Vagina (tissue), 2 donors: ENCODE measurements around the gene ARHGEF38.

Experiments used
- POLR2A ChIP-seq, 2 donors: fragments of 450-650 bp; IDR thresholded peaks; one replicate each; pipeline ENCODE4 v1.6.1; 2017; ENCODE audit warnings: antibody characterized with exemption in 2 of 2, mild to moderate bottlenecking in 2 of 2, moderate library complexity in 2 of 2
- TF ChIP-seq, protein P1 (sequence below), 3 experiments: fragments of 450-650 bp in 2 of 3; fragments of 200-600 bp in 1 of 3; sonication (generic) in 1 of 3; IDR thresholded peaks; one replicate each; pipeline ENCODE4 v1.5.1; 2017 to 2019; ENCODE audit warnings: antibody characterized with exemption in 3 of 3, mild to moderate bottlenecking in 2 of 3, moderate library complexity in 2 of 3

DNA sequence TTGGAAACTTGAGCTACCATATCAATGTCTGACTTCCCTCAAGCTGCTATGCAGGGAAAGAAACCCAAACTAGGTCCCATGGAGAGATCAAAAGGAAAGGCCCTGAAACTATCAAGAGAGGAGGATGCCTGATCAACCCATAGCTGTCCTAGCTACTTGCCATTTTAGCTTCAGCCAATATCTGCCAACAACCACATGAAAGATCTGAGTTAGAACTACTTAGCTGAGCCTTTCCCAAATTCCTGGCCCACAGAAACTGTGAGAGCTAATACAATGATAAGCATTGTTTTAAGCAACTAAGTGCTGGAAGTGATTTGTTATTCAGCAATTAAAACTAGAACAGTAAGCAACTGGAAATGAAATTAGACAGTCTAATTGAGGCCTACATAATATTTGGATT lies 6.3 kb upstream of the ARHGEF38 start:
- TF ChIP-seq, protein P1, sequence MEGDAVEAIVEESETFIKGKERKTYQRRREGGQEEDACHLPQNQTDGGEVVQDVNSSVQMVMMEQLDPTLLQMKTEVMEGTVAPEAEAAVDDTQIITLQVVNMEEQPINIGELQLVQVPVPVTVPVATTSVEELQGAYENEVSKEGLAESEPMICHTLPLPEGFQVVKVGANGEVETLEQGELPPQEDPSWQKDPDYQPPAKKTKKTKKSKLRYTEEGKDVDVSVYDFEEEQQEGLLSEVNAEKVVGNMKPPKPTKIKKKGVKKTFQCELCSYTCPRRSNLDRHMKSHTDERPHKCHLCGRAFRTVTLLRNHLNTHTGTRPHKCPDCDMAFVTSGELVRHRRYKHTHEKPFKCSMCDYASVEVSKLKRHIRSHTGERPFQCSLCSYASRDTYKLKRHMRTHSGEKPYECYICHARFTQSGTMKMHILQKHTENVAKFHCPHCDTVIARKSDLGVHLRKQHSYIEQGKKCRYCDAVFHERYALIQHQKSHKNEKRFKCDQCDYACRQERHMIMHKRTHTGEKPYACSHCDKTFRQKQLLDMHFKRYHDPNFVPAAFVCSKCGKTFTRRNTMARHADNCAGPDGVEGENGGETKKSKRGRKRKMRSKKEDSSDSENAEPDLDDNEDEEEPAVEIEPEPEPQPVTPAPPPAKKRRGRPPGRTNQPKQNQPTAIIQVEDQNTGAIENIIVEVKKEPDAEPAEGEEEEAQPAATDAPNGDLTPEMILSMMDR (IDR thresholded peaks at IDR 0.05): no peak
- TF ChIP-seq POLR2A (IDR thresholded peaks at IDR 0.05): no peak
